Endodermal cell (in vitro differentiated cells): Measurements from ENCODE around the gene CRMP1. TPM values are rescaled to one million over a fixed set of nuclear protein-coding genes. Genes with fewer than 3 reads are reported as not detected.

Experiments used
- DNase-seq: peaks from one replicate; pipeline ENCODE4 v3.0.0-alpha.2; 2017
- H3K27ac ChIP-seq: 2 replicates; pipeline ENCODE4 v1.5.1; 2013; ENCODE audit warnings: mild to moderate bottlenecking, low read depth, low read length, moderate library complexity
- H3K27me3 ChIP-seq: 2 replicates; pipeline ENCODE4 v1.6.1; 2013; ENCODE audit warnings: mild to moderate bottlenecking, low read length, moderate library complexity; ENCODE audit not compliant: insufficient read depth, control insufficient read depth, poor library complexity, severe bottlenecking
- H3K36me3 ChIP-seq: 2 replicates; pipeline ENCODE4 v1.7.0; 2013; ENCODE audit warnings: mild to moderate bottlenecking, low read length, moderate library complexity; ENCODE audit not compliant: control insufficient read depth, insufficient read depth
- H3K4me1 ChIP-seq: one replicate; pipeline ENCODE4 v1.7.0; 2013; ENCODE audit warnings: low read length; ENCODE audit not compliant: control insufficient read depth, insufficient read depth
- H3K4me3 ChIP-seq: 2 replicates; pipeline ENCODE4 v1.5.1; 2013; ENCODE audit warnings: mild to moderate bottlenecking, low read length, moderate library complexity
- H3K9ac ChIP-seq: 2 replicates; pipeline ENCODE4 v1.6.1; 2013; ENCODE audit warnings: mild to moderate bottlenecking, low read length, moderate library complexity; ENCODE audit not compliant: poor library complexity, severe bottlenecking; ENCODE audit errors: extremely low read depth
- H3K9me3 ChIP-seq: 2 replicates; pipeline ENCODE4 v1.6.1; 2013; ENCODE audit warnings: mild to moderate bottlenecking, low read length, moderate library complexity; ENCODE audit not compliant: control insufficient read depth
- H3K27ac Mint-ChIP-seq: 2 replicates; pipeline ENCODE4 v1.8.0; 2020; ENCODE audit warnings: mixed read lengths
- H3K27me3 Mint-ChIP-seq: 2 replicates; pipeline ENCODE4 v1.8.0; 2021; ENCODE audit warnings: mild to moderate bottlenecking, mixed read lengths; ENCODE audit not compliant: insufficient read depth
- H3K36me3 Mint-ChIP-seq: 2 replicates; pipeline ENCODE4 v1.8.0; 2020; ENCODE audit warnings: low read depth, mixed read lengths
- H3K4me1 Mint-ChIP-seq: 2 replicates; pipeline ENCODE4 v1.8.0; 2020; ENCODE audit warnings: mixed read lengths
- H3K4me3 Mint-ChIP-seq: 2 replicates; pipeline ENCODE4 v1.8.0; 2020; ENCODE audit warnings: mild to moderate bottlenecking, moderate library complexity, mixed read lengths
- H3K9me3 Mint-ChIP-seq: 2 replicates; pipeline ENCODE4 v1.8.0; 2020; ENCODE audit warnings: mild to moderate bottlenecking, mixed read lengths
- CTCF ChIP-seq: fragments of 200-600 bp; sonication (generic); conservative IDR thresholded peaks from 2 replicates; pipeline ENCODE4 v1.5.0; 2021; ENCODE audit warnings: antibody characterized with exemption, mild to moderate bottlenecking
- WGBS, 2 experiments: methylation state at CpG; one replicate each; pipeline versions ENCODE4 v1.1.5 to v1.1.7; 2013; ENCODE audit warnings: missing lambda C conversion rate in 2 of 2, mixed read lengths in 1 of 2; ENCODE audit not compliant: insufficient coverage in 1 of 2, insufficient read length in 1 of 2; 5-methylcytosine and 5-hydroxymethylcytosine counted together
- total RNA-seq, 2 donors: library from RNA; stranded (reverse); fragmentation: NEBNext Ultra II Directional in 1 of 2; extraction: Animal tissue kit (Norgen Biotek cat#: 25700) in 1 of 2; gene quantifications; 2 replicates in 1 of 2; 3 replicates in 1 of 2; pipeline ENCODE4 v1.2.1, GENCODE V29; 2021

CRMP1 gene
- total RNA-seq, 2 donors from 2014 or later: 40.0 to 64.9 TPM

DNA sequence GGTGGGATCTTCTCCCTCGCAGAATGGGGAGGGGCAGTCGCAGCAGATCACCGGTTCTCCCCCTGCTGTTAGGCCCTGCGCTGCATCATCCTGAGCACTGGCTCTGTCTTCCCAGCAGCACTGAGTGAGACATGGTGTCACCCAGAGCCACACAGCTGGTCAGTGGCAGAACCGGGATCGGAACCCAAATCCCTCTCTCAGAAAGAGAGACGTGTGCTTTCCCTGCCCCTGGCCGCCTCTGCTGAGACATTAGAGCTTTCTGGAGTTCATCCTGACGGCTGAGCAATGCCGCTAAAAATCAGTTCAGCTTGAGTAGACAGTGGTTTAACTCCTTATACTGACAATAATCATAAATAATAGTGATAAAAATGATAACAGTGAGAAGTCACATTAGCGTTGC, 93.9 kb downstream of the CRMP1 start:
- Mint-ChIP-seq H3K4me1 (no peaks in the 10 kb centered on the region), H3K9me3 (peaks cover 8% of the 10 kb centered on the region), H3K36me3 (peaks cover 52% of the 10 kb centered on the region), H3K27ac (no peak overlapping the region), H3K27me3 (no peaks in the 10 kb centered on the region), H3K4me3 (no peak overlapping the region)
- WGBS, 2 experiments: 92 to 94% methylated on average over 7 to 11 of the region's 11 CpGs
- no peak for TF ChIP-seq CTCF
- Histone ChIP-seq H3K4me1 (no peaks in the 10 kb centered on the region), H3K9me3 (peaks cover 6% of the 10 kb centered on the region), H3K36me3 (peaks cover 4% of the 10 kb centered on the region), H3K27me3 (no peaks in the 10 kb centered on the region), H3K27ac (no peak overlapping the region), H3K9ac (no peak overlapping the region), H3K4me3 (no peak overlapping the region)
- no peak for DNase-seq

GRCh38 chr4:5798462-5798861, 94.4 kb downstream of the CRMP1 start:
- Mint-ChIP-seq H3K27me3 (no peaks in the 10 kb centered on the region), H3K36me3 (peaks cover 54% of the 10 kb centered on the region), H3K9me3 (peaks cover 8% of the 10 kb centered on the region), H3K4me3 (no peak overlapping the region), H3K27ac (no peak overlapping the region), H3K4me1 (no peaks in the 10 kb centered on the region)
- peaks cover 6% of the 10 kb centered on the region for H3K9me3 ChIP-seq
- no peak for DNase-seq
- H3K27ac ChIP-seq: no peak overlapping the region
- no peaks in the 10 kb centered on the region for H3K4me1 ChIP-seq
- no peak overlapping the region for H3K9ac ChIP-seq
- no peak for TF ChIP-seq CTCF
- H3K27me3 ChIP-seq: no peaks in the 10 kb centered on the region
- WGBS, 2 experiments: 93 to 98% methylated on average over 11 of the region's 11 CpGs
- H3K4me3 ChIP-seq: no peak overlapping the region
- H3K36me3 ChIP-seq: peaks cover 4% of the 10 kb centered on the region

DNA sequence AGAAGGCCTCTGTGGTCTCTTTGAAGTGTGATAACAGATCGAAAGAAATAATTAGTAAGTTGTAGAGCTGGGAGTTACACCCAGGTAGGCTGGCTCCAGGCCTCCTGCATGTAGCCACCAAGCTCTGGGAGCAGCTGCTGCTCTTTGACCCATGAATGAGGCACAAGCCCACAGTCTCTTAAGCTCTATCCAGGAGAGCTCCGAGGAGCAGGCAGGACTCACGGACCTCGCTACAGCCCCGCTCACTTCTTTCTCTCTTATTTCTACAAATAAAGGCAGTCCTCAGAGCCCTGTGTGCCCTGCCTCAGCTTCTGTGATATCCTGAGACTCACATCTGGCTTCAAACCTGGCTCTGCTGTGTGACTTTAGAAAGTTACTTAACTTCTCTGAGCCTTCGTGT, 95.0 kb downstream of the CRMP1 start:
- Histone ChIP-seq H3K4me1 (no peaks in the 10 kb centered on the region), H3K4me3 (no peak overlapping the region), H3K27ac (no peak overlapping the region), H3K9me3 (peaks cover 6% of the 10 kb centered on the region), H3K27me3 (no peaks in the 10 kb centered on the region), H3K36me3 (peaks cover 4% of the 10 kb centered on the region), H3K9ac (no peak overlapping the region)
- DNase-seq: no peak
- Mint-ChIP-seq H3K36me3 (peaks cover 51% of the 10 kb centered on the region), H3K4me1 (no peaks in the 10 kb centered on the region), H3K4me3 (no peak overlapping the region), H3K27ac (no peak overlapping the region), H3K27me3 (no peaks in the 10 kb centered on the region), H3K9me3 (peaks cover 8% of the 10 kb centered on the region)
- WGBS, 2 experiments: 96 to 100% methylated on average over 3 to 6 of the region's 6 CpGs
- TF ChIP-seq CTCF: no peak
